OCI-LY7 (cell line): ENCODE measurements around the gene FYN.

Experiments used
- CTCF ChIP-seq: fragments of 200-600 bp; sonication (generic); conservative IDR thresholded peaks from 2 replicates; pipeline ENCODE4 v1.5.1; 2014; ENCODE audit warnings: mild to moderate bottlenecking, antibody characterized with exemption, low read length, moderate library complexity, mixed read lengths
- EZH2phosphoT487 ChIP-seq: fragments of 200-600 bp; sonication (generic); IDR thresholded peaks from 2 replicates; pipeline ENCODE4 v1.6.1; 2018; ENCODE audit warnings: low read depth, borderline replicate concordance, mild to moderate bottlenecking, mixed run types, antibody characterized with exemption, low read length, moderate library complexity, mixed read lengths

DNA sequence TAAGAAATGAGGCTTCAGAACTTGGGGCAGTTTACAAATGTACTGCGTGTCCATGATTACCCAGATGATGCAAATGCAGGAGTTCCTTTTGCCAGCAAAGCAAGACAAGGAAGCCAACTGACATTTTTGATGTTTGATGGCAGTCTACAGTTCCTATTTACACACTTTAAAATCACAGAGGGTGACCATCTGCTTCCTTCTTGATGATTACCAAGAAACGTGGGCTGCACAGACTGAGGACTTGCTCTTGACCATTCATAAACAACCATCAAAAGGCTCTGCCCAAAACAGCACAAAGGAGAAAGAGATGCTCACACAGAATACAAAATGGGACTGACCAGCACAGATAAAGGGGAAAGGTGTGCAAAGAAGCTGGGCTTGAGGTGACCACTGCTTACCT, 187.7 kb downstream of the FYN start:
- TF ChIP-seq CTCF (no peak), EZH2phosphoT487 (no peak)
